Ramos (cell line): Measurements from ENCODE around the gene KATNA1.

Experiments
- in situ Hi-C: fragments of 300-500 bp; cut with MboI; formaldehyde crosslinking; loops from one replicate; pipeline ENCODE4 v1.14.3; 2022; ENCODE audit warnings: low sequenced_read_pairs; ENCODE audit not compliant: unreplicated experiment

Gene KATNA1

DNA sequence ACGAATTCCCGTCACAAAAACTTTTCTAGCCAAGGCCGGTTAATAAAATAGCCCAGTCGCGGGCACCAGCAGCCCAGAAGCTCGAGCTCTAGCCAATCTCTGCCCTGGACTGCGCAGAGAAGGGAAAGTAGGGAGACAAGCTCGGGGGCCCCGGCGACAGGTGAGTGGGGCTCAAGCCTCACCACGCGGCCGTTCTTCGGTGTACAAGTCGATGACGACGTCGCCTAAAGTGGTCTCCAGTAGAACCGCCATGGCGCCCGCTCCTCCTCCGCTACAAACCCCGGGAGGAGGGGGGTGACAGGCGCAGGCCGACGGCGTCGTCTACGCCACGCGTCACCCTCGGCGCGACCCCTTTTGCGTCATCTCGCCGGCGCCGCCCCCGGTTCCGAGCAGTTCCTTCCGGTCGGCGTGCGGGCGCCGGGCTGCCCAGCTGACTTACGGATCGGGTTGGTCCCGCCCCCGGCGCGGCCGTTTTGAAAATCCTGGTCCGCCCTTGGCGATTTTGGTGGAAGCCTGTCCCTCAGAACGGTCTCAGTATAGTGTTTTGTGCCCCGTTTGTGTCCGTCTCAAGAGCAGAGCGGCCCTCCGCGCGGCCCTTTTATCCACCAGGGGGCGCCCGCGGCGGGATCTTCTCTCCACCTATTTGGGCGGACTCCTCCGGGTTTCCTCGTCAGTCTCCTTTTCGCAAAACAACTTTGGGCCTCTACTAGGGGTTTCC, 102.6 kb downstream of the KATNA1 start, which contains the start of gene PPIL4:
PPIL4 (minus strand) TSS at position 290 of the 718 bp plus-strand sequence; CDS start at position 252, 38 bp downstream.
- in situ Hi-C loops = no loop called here

DNA sequence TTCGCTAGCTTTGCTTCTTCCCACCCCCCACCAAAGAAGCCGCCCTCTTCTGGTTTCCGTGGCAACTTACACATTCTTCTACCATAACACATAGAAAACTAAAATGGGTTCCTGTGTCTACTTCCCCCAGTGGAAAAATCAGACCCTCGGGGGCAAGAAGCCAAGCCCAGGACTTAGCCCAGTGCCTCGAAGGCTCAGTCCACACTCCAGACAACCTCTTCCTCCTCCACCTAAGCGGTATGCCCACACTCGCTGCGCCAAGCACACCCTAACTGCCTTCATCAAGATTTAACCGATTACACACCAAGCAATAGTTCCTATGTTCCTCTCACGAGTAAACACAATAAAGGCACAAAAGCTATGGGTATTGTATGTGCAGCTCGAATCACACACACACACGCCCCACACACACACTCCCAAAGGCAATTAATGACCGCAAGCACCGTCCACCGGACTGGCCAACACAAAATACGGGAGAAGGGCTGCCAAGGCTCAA, 103.2 kb downstream of the KATNA1 start:
- in situ Hi-C loops = no loop called here
